ENCODE results near the gene PRKCH. TPM values are rescaled to one million over a fixed set of nuclear protein-coding genes. Genes with fewer than 3 reads are reported as not detected.

PRKCH gene
- total RNA-seq, 1 donor from 2014 or later, result 18.4 TPM

DNA sequence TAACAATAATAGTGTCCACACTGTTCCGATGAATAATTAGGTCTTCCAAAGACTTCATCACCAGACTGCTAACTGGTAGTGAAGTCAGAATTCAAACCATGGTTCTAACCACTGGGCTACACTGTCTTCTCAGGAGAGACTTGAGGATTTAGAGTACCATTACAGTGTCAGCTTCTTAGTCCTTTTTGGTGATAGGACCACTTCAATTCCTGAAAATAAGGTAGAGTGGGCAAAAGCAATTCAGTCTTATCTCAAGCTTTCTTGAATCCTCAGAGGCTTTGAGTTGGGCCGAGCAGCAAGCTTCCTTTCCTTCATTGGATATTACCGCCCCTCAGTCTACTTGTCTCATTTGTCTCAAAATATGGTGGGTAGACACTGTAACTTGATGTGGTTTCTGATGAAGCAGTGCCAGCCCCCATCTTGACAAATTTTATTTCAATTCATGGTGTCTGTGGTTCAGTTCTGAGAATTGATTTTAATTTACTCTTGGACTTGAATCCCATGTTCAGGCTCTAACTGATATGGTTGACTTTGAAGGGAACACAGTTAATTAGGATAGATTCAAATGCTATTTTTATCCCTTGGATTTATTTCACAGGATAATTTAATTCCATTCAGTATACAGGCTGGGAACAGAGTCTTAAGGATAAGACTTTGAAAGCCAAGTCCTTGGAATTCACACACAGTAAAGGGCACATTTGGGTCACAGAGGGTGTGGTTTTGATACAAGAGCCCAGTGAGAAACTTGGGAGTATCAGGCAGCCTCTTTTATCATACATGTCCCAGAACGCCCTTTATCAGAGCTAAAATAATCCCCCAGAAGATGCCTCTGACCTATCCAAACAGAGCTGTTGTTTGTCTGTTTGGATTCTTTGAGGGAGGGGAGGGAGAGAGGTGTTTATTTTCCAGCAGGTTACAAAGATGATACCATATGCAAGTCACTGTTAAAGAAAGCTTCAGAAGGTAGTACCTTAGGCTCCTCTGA, 167.3 kb downstream of the PRKCH start:
- no peaks in the 10 kb centered on the region for H3K27me3 ChIP-seq (ENCODE audit: low read depth)
- H3K4me1 ChIP-seq, result peaks cover 47% of the 10 kb centered on the region
- intact Hi-C loops (cut with micrococcal nuclease), result no loop called here
- TF ChIP-seq, protein P1, sequence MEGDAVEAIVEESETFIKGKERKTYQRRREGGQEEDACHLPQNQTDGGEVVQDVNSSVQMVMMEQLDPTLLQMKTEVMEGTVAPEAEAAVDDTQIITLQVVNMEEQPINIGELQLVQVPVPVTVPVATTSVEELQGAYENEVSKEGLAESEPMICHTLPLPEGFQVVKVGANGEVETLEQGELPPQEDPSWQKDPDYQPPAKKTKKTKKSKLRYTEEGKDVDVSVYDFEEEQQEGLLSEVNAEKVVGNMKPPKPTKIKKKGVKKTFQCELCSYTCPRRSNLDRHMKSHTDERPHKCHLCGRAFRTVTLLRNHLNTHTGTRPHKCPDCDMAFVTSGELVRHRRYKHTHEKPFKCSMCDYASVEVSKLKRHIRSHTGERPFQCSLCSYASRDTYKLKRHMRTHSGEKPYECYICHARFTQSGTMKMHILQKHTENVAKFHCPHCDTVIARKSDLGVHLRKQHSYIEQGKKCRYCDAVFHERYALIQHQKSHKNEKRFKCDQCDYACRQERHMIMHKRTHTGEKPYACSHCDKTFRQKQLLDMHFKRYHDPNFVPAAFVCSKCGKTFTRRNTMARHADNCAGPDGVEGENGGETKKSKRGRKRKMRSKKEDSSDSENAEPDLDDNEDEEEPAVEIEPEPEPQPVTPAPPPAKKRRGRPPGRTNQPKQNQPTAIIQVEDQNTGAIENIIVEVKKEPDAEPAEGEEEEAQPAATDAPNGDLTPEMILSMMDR (IDR thresholded peaks at IDR 0.05; ENCODE audit: borderline replicate concordance), result no peak
- peaks cover 11% of the 10 kb centered on the region for H3K36me3 ChIP-seq
- no peak overlapping the region for H3K4me3 ChIP-seq
- DNase-seq, result no peak
- no peaks in the 10 kb centered on the region for H3K9me3 ChIP-seq (replicated peaks)
- H3K27ac ChIP-seq (replicated peaks), result peak overlapping the region; percentile 79

DNA sequence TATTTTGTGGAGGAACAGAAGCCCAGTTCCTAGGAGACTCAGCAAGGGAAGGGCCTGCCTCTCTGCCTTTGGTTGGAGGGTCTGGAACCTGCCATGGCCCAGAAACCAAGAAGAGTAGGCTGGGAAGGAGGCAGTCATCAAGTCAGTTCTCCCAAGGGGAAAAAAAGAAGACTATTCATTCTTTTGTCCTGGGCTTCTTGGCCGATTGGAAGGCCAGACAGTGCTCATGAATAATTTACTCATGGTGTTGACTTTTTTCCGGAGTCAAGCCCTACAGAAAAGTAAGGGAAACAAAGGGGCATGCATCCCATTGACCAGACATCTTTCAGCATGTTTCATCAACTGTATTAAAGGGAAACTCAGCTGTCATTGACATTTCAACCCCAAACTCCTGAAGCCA, 168.1 kb downstream of the PRKCH start:
- H3K27me3 ChIP-seq (ENCODE audit: low read depth), result no peaks in the 10 kb centered on the region
- no peaks in the 10 kb centered on the region for H3K9me3 ChIP-seq (replicated peaks)
- H3K4me3 ChIP-seq, result no peak overlapping the region
- TF ChIP-seq, protein P1 (IDR thresholded peaks at IDR 0.05; ENCODE audit: borderline replicate concordance), result no peak
- peak overlapping the region; percentile 79 for H3K27ac ChIP-seq (replicated peaks)
- peaks cover 11% of the 10 kb centered on the region for H3K36me3 ChIP-seq
- peaks cover 48% of the 10 kb centered on the region for H3K4me1 ChIP-seq
- intact Hi-C loops (cut with micrococcal nuclease), result no loop called here
- no peak for DNase-seq

DNA sequence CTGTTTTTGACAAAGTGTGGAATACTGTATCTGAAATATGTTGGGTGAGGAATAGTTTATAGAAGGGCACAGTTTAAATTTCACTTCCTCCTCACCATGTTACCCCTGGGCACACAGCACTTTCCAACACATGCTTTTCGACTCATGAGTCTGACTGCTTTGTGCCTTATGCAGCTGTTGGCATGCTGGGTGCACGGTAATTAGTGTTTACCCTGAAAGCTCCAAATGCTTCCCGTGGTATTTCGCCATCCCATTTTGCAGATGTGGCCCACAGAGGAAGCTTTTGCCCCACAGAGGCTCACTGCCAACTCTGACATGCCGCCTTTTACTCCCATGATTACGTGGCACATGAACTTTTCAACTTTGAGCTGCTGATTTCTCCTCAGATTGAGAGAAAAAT, 168.6 kb downstream of the PRKCH start:
- Histone ChIP-seq H3K27ac (replicated peaks) (peak overlapping the region; percentile 79), H3K9me3 (replicated peaks) (no peaks in the 10 kb centered on the region), H3K36me3 (peaks cover 11% of the 10 kb centered on the region), H3K27me3 (ENCODE audit: low read depth) (no peaks in the 10 kb centered on the region), H3K4me3 (no peak overlapping the region), H3K4me1 (peaks cover 48% of the 10 kb centered on the region)
- intact Hi-C loops (cut with micrococcal nuclease), result no loop called here
- TF ChIP-seq, protein P1 (IDR thresholded peaks at IDR 0.05; ENCODE audit: borderline replicate concordance), result no peak
- DNase-seq, result peak; percentile 46

DNA sequence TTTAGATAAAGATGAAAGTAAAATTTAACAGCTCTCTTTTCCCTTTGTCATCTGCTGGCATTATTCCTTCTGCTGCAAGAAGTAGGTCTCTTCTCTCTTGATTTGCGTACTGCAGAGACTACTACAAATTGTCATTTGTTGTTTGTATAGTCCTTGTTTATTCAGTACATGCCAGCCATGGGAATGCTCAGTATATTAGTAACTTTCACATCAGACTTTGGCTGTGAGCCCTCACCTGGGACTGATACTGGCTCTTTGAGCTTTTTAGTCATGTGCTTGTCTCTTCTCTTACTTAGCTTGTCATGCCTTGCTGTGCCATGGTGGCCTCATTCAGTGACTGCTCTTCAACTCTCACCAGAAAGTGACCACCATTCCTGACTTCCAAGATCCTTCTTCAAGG, 169.8 kb downstream of the PRKCH start:
- Histone ChIP-seq H3K4me3 (no peak overlapping the region), H3K36me3 (peaks cover 2% of the 10 kb centered on the region), H3K9me3 (replicated peaks) (no peaks in the 10 kb centered on the region), H3K27me3 (ENCODE audit: low read depth) (no peaks in the 10 kb centered on the region), H3K4me1 (peaks cover 48% of the 10 kb centered on the region), H3K27ac (replicated peaks) (peak overlapping the region; percentile 7)
- intact Hi-C loops (cut with micrococcal nuclease), result no loop called here
- TF ChIP-seq, protein P1 (IDR thresholded peaks at IDR 0.05; ENCODE audit: borderline replicate concordance), result no peak
- no peak for DNase-seq

DNA sequence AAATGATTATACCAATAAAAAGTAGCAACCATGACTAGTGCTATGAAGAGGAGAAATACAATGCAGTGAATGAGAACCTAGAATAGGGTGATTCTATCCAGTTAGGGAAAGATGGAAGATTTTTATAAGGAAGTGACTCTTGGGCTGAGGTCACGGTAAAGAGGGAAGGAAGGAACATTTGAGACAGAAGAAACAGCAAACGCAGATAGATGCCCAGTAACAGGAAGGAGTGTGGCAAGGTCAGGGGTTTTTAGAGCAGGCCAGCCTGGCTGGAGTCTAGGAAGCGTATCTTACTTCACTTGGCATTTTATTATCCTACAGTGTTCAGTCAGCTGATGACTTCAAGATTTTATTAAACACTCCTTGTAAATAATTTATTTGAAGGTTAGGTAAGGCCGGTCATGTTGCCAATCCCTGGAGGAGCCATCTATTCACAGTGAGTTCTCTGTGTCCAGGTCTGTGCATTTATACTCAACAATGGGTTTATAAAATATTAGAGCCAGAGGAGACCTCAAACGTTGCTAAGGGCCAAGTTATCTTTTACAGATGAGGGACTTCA, 170.6 kb downstream of the PRKCH start:
- H3K4me3 ChIP-seq, result no peak overlapping the region
- TF ChIP-seq, protein P1 (IDR thresholded peaks at IDR 0.05; ENCODE audit: borderline replicate concordance), result no peak
- intact Hi-C loops (cut with micrococcal nuclease), result no loop called here
- peaks cover 48% of the 10 kb centered on the region for H3K4me1 ChIP-seq
- no peak for DNase-seq
- peak overlapping the region; percentile 9 for H3K27ac ChIP-seq (replicated peaks)
- H3K27me3 ChIP-seq (ENCODE audit: low read depth), result no peaks in the 10 kb centered on the region
- H3K36me3 ChIP-seq, result peaks cover 2% of the 10 kb centered on the region
- H3K9me3 ChIP-seq (replicated peaks), result no peaks in the 10 kb centered on the region

Measured in left ventricle myocardium inferior (tissue), 1 donor.